ENCODE data around the gene KIF21B.
A peak's percentile ranks its signal among the peaks of the same experiment; 100 is the strongest.

The KIF21B gene

DNA sequence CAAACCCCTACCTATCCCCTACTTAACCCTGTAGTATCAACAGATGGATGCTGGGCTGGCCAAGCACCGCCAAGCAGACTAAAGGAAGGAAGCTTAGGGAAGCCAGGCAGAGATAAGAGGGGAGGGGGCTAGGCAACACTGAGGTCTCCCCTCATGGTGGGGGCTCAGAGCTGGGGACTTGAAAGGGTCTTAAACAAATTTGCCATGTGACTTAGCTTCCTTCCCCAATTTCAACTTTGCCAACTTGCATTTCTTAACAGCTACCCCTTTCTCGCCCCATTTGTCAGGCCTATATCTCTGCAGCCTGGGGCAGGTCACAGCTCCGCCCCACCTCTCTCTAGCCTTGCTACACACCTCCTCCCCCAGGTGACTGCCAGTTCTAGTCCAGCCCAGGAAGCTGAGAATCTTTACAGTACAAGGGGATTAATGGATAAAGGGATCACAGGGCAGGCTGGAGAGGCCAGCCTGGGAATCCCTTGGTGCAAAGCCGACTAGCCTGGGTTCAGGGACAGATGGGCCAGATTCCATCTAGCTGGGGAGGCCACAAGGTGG lies 3.4 kb downstream of the KIF21B start:
- no peak for DNase-seq (ENCODE audit: extremely low spot score)
- CTCF ChIA-PET, result interaction anchor here (0.8 to 14.7 kb wide), 14 partner anchors 9 to 101 kb away, joined by 3 to 182 read pairs (median 6); no protein-coding TSS in a partner anchor
- TF ChIP-seq, protein P1, sequence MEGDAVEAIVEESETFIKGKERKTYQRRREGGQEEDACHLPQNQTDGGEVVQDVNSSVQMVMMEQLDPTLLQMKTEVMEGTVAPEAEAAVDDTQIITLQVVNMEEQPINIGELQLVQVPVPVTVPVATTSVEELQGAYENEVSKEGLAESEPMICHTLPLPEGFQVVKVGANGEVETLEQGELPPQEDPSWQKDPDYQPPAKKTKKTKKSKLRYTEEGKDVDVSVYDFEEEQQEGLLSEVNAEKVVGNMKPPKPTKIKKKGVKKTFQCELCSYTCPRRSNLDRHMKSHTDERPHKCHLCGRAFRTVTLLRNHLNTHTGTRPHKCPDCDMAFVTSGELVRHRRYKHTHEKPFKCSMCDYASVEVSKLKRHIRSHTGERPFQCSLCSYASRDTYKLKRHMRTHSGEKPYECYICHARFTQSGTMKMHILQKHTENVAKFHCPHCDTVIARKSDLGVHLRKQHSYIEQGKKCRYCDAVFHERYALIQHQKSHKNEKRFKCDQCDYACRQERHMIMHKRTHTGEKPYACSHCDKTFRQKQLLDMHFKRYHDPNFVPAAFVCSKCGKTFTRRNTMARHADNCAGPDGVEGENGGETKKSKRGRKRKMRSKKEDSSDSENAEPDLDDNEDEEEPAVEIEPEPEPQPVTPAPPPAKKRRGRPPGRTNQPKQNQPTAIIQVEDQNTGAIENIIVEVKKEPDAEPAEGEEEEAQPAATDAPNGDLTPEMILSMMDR (IDR thresholded peaks at IDR 0.05; ENCODE audit: control extremely low read depth, extremely low read depth, low read depth, missing control alignments), result no peak
- POLR2A ChIA-PET, result no interaction called here

DNA sequence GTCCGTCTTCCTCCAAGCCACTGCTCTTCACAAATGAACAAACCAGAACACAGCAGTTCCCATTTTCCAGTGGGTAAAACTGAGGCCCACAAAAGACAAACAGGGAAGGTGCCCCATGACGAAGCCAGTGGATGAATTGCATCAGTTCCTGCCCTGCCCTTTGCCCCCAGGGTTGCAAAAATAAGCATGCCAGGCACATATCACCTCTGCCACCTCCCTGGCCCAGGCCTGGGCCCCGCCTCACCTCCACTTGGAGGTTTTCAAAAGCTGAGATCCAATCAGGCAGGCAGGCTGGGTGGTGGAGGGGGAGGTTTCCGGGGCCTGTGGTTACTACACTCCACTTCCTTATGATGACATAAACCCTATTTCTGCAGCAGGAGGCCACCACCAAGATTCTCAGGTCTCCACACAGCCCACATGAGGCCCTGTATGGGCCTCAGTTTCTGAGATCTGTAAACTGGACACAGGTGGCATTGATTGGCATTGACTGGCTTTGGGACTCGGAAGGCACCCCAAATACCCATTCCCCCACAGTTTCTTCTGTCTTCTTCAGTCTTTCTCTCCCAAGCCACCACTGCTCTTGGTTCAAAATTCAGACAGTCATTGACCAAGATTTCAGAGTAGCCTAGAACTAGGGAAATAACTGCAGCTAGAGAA lies 4.1 kb downstream of the KIF21B start:
- TF ChIP-seq, protein P1 (IDR thresholded peaks at IDR 0.05; ENCODE audit: control extremely low read depth, extremely low read depth, low read depth, missing control alignments), result no peak
- ChIA-PET POLR2A (no interaction called here), CTCF (interaction anchor here (1.2 to 14.7 kb wide), 9 partner anchors 10 to 75 kb away, joined by 3 to 182 read pairs (median 10); no protein-coding TSS in a partner anchor)
- peak; percentile 90 for DNase-seq (ENCODE audit: extremely low spot score)

DNA sequence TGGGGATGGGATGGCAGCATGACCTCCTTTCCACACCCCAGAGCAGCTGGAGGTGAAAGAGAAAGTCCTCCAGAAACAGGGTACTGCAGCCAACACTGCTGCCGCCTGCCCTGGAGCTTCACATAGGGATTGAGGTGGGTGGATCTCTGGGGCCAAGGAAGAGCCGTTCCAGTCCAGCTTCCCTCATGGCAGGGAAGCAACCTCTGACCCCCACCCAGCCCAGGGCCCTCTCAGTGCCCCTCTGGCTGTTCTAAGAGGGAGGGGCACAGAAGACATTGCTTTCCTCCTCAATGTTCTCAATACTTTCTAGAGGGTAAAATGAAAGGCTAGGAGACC lies 5.7 kb downstream of the KIF21B start:
- TF ChIP-seq, protein P1 (IDR thresholded peaks at IDR 0.05; ENCODE audit: control extremely low read depth, extremely low read depth, low read depth, missing control alignments), result no peak
- CTCF ChIA-PET, result interaction anchor here (0.8 to 14.7 kb wide), 8 partner anchors 8 to 101 kb away, joined by 3 to 182 read pairs (median 8); no protein-coding TSS in a partner anchor
- DNase-seq (ENCODE audit: extremely low spot score), result no peak
- POLR2A ChIA-PET, result interaction anchor here (0.7 kb wide), 1 partner anchor 122 kb away, joined by 3 read pairs; no protein-coding TSS in a partner anchor

DNA sequence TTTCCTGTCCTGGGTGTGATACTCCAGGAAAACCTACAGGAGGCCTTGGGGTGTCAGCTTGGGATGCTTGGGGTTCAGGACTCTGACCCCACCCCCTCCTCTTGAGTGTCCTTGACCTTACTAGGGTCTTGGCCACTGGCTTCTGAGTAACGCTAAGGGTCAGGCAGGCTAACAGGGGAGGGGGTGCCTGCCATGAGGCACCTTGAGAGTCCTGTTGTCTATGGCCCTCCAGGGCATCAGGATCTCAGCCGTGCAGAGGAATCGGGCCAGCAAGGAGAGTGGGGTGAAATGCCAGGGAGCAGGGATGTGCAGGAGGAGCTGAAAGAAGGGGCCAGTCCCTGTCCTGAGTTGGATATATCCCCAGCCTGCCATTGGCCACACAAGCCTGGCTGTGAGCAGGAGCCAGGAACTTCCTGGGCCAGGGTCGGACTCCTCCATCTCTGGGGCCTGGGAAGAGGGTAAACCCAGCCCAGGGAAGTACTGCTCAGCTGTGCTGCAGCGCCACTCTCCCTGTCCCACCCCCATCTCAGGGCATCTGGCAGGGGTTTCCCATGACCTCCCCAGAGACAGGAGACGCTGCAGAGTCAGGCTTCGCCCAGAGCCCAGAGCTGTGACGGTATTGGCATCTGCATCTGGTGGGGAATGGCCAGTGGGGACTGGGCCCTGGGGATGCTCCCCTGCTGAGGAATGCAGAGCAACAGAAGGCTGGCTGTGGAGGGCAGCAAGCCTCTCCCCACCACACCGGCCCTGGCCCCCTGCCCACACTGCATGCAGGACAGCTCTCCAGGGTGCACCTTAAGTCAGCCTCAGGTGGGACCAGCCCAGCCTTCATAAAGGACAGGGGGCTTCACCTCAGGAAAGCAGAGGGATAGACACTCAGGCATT lies 6.3 kb downstream of the KIF21B start:
- ChIA-PET CTCF (interaction anchor here (1.1 to 14.7 kb wide), 9 partner anchors 7 to 102 kb away, joined by 3 to 182 read pairs (median 13); partner anchors contain the start of gene KIF21B), POLR2A (interaction anchor here (0.7 kb wide), 1 partner anchor 121 kb away, joined by 3 read pairs; no protein-coding TSS in a partner anchor)
- no peak for DNase-seq (ENCODE audit: extremely low spot score)
- TF ChIP-seq, protein P1 (IDR thresholded peaks at IDR 0.05; ENCODE audit: control extremely low read depth, extremely low read depth, low read depth, missing control alignments), result peak; percentile 5

DNA sequence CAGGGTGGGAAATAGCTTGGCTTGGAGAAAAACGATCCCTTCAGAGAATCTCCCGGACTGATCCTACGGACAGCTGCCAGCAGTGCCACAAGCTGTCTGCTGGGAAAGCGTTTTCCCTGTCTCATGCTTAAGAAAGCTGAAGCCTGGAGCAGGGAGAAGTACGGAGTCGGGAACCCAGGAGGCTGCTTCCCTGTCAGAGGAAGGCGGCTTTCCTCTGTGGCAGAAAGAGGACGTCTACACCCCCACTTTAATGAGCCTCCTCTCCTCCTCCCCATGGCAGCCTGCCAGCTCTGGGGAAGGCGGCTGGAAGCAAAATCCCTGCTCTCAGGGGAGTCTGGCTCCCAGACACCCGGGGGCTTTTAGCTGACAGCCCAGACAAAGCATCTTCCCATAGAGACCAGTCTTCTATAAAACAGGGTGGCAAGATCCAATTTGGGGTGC lies 7.3 kb downstream of the KIF21B start:
- ChIA-PET CTCF (interaction anchor here (0.7 to 14.7 kb wide), 8 partner anchors 9 to 103 kb away, joined by 3 to 182 read pairs (median 14); partner anchors contain the start of gene KIF21B), POLR2A (interaction anchor here (0.6 kb wide), 1 partner anchor 443 kb away, joined by 6 read pairs; no protein-coding TSS in a partner anchor)
- DNase-seq (ENCODE audit: extremely low spot score), result no peak
- TF ChIP-seq, protein P1 (IDR thresholded peaks at IDR 0.05; ENCODE audit: control extremely low read depth, extremely low read depth, low read depth, missing control alignments), result no peak

All from GM10248 (cell line).